PC-9 (cell line): Measurements from ENCODE around the gene PWWP2A.

Experiments used
- EZH2 ChIP-seq: fragments of 200-600 bp; sonication (generic); IDR thresholded peaks from 2 replicates; pipeline ENCODE4 v1.8.0; 2017; ENCODE audit warnings: antibody characterized with exemption, low read depth
- TF ChIP-seq, protein P1 (sequence below): fragments of 200-600 bp; sonication (generic); conservative IDR thresholded peaks from 2 replicates; pipeline ENCODE4 v1.6.1; 2017; ENCODE audit warnings: mixed run types, antibody characterized with exemption, mild to moderate bottlenecking, moderate library complexity

DNA sequence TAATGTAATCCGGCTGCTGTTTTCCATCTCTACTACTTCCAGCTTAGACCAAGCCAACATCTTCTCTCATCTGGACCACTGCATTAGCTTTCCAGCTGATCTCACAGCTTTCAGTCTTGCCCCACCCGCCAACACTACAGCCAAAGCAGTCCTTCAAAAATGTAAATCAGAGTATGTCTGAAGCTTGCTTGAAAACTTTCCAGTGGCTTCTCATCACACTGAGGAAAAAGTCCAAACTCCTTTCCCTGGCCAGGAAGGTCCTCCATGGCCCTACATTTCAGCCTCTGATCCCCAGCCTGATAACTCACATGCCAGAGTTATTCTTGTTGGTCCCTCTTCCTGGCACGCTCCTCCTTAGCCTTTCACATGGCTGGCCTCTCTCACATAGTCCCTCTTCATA lies 71.8 kb downstream of the PWWP2A start:
- TF ChIP-seq, protein P1, sequence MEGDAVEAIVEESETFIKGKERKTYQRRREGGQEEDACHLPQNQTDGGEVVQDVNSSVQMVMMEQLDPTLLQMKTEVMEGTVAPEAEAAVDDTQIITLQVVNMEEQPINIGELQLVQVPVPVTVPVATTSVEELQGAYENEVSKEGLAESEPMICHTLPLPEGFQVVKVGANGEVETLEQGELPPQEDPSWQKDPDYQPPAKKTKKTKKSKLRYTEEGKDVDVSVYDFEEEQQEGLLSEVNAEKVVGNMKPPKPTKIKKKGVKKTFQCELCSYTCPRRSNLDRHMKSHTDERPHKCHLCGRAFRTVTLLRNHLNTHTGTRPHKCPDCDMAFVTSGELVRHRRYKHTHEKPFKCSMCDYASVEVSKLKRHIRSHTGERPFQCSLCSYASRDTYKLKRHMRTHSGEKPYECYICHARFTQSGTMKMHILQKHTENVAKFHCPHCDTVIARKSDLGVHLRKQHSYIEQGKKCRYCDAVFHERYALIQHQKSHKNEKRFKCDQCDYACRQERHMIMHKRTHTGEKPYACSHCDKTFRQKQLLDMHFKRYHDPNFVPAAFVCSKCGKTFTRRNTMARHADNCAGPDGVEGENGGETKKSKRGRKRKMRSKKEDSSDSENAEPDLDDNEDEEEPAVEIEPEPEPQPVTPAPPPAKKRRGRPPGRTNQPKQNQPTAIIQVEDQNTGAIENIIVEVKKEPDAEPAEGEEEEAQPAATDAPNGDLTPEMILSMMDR, result no peak
- no peak for TF ChIP-seq EZH2
